Osteocyte (in vitro differentiated cells): Measurements from ENCODE around the gene MRPL10. TPM values are rescaled to one million over a fixed set of nuclear protein-coding genes. Genes with fewer than 3 reads are reported as not detected.

ENCODE experiments used
- DNase-seq: peaks from one replicate; pipeline ENCODE4 v3.0.0; 2021; ENCODE audit warnings: mixed read lengths; ENCODE audit not compliant: unreplicated experiment; ENCODE audit errors: extremely low spot score
- H3K27ac Mint-ChIP-seq: one replicate; pipeline ENCODE4 v1.8.0; 2021; ENCODE audit warnings: mild to moderate bottlenecking, mixed read lengths; ENCODE audit not compliant: unreplicated experiment
- H3K27me3 Mint-ChIP-seq: one replicate; pipeline ENCODE4 v1.8.0; 2021; ENCODE audit warnings: mixed read lengths; ENCODE audit not compliant: unreplicated experiment
- H3K36me3 Mint-ChIP-seq: one replicate; pipeline ENCODE4 v1.8.0; 2021; ENCODE audit warnings: mixed read lengths; ENCODE audit not compliant: unreplicated experiment
- H3K4me1 Mint-ChIP-seq: one replicate; pipeline ENCODE4 v1.8.0; 2021; ENCODE audit warnings: mixed read lengths; ENCODE audit not compliant: unreplicated experiment
- H3K4me3 Mint-ChIP-seq: one replicate; pipeline ENCODE4 v1.8.0; 2021; ENCODE audit warnings: mild to moderate bottlenecking, moderate library complexity, mixed read lengths; ENCODE audit not compliant: unreplicated experiment
- H3K9me3 Mint-ChIP-seq: one replicate; pipeline ENCODE4 v1.8.0; 2021; ENCODE audit warnings: mixed read lengths; ENCODE audit not compliant: unreplicated experiment
- CTCF ChIP-seq: fragments of 200-600 bp; sonication (generic); IDR thresholded peaks from 2 replicates; pipeline ENCODE4 v1.5.0; 2021; ENCODE audit warnings: antibody characterized with exemption, mild to moderate bottlenecking, moderate library complexity
- total RNA-seq: library from RNA; stranded (reverse); gene quantifications from 2 replicates; pipeline ENCODE4 v1.2.1, GENCODE V29; 2021

The MRPL10 gene
- total RNA-seq, 1 donor from 2014 or later = 41.8 TPM

- H3K27ac Mint-ChIP-seq = no peak overlapping the region
- DNase-seq = no peak
- no peaks in the 10 kb centered on the region for H3K9me3 Mint-ChIP-seq
- peaks cover 10% of the 10 kb centered on the region for H3K27me3 Mint-ChIP-seq
- H3K4me3 Mint-ChIP-seq = no peak overlapping the region
- peaks cover 34% of the 10 kb centered on the region for H3K36me3 Mint-ChIP-seq
- no peak for TF ChIP-seq CTCF
- H3K4me1 Mint-ChIP-seq = peaks cover 21% of the 10 kb centered on the region
These were observed 22.4 kb downstream of the MRPL10 start for GRCh38 chr17:47808830-47809480.

- Mint-ChIP-seq H3K9me3 (no peaks in the 10 kb centered on the region), H3K36me3 (peaks cover 34% of the 10 kb centered on the region), H3K4me3 (no peak overlapping the region), H3K27me3 (peaks cover 11% of the 10 kb centered on the region), H3K4me1 (peaks cover 21% of the 10 kb centered on the region), H3K27ac (no peak overlapping the region)
- no peak for TF ChIP-seq CTCF
- DNase-seq = no peak
These were observed 23.1 kb downstream of the MRPL10 start for GRCh38 chr17:47808036-47808829.

GRCh38 chr17:47807421-47807820 is 23.9 kb downstream of the MRPL10 start:
- no peak overlapping the region for H3K4me3 Mint-ChIP-seq
- peaks cover 32% of the 10 kb centered on the region for H3K36me3 Mint-ChIP-seq
- DNase-seq = no peak
- peaks cover 11% of the 10 kb centered on the region for H3K27me3 Mint-ChIP-seq
- H3K27ac Mint-ChIP-seq = no peak overlapping the region
- TF ChIP-seq CTCF = no peak
- H3K4me1 Mint-ChIP-seq = peaks cover 21% of the 10 kb centered on the region
- no peaks in the 10 kb centered on the region for H3K9me3 Mint-ChIP-seq

GRCh38 chr17:47806913-47807255 is 24.5 kb downstream of the MRPL10 start:
- no peak for DNase-seq
- Mint-ChIP-seq H3K4me1 (peaks cover 21% of the 10 kb centered on the region), H3K4me3 (no peak overlapping the region), H3K36me3 (peaks cover 30% of the 10 kb centered on the region), H3K27ac (no peak overlapping the region), H3K9me3 (no peaks in the 10 kb centered on the region), H3K27me3 (peaks cover 11% of the 10 kb centered on the region)
- TF ChIP-seq CTCF = no peak
